Measurements from ENCODE around the gene ECM1.

DNA sequence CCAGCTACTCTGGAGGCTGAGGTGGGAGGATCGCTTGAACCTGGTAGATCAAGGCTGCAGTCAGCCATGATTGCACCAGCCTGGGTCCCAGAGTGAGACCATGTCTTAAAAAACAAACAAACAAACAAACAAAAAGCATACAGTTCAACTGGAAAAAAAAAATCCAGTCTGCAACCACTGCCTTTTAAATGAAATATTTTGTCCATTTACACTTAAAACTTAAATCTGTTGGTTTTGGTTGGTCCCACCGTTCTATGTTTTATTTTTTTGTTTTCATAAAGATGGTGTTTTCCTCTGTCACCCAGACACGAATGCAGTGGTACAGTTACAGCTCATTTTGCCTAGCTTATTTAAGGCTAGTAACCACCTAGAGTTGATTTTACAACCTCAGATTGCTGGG lies 17.4 kb downstream of the ECM1 start:
- TF ChIP-seq SP1 (IDR thresholded peaks at IDR 0.05) = no peak
- TF ChIP-seq, protein P1, sequence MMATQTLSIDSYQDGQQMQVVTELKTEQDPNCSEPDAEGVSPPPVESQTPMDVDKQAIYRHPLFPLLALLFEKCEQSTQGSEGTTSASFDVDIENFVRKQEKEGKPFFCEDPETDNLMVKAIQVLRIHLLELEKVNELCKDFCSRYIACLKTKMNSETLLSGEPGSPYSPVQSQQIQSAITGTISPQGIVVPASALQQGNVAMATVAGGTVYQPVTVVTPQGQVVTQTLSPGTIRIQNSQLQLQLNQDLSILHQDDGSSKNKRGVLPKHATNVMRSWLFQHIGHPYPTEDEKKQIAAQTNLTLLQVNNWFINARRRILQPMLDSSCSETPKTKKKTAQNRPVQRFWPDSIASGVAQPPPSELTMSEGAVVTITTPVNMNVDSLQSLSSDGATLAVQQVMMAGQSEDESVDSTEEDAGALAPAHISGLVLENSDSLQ (IDR thresholded peaks at IDR 0.05) = no peak
